Myocyte (in vitro differentiated cells): ENCODE data around the gene NBAS. TPM values are rescaled to one million over a fixed set of nuclear protein-coding genes. Genes with fewer than 3 reads are reported as not detected.
"Not testable (repeated sequence)": the region's sequence is repeated elsewhere in the genome, so short reads cannot be mapped to it uniquely, and the experiment has no call there.

Source experiments
- DNase-seq: peaks from one replicate; pipeline ENCODE4 v3.0.0-alpha.2; 2012; ENCODE audit warnings: low read depth
- total RNA-seq: library from RNA; depleted of rRNA; stranded (reverse); fragments of >200 nt; gene quantifications from 2 replicates; pipeline ENCODE4 v1.2.3, GENCODE V29; 2014

NBAS gene
- total RNA-seq, 1 donor from 2014 or later = 56.6 TPM

DNA sequence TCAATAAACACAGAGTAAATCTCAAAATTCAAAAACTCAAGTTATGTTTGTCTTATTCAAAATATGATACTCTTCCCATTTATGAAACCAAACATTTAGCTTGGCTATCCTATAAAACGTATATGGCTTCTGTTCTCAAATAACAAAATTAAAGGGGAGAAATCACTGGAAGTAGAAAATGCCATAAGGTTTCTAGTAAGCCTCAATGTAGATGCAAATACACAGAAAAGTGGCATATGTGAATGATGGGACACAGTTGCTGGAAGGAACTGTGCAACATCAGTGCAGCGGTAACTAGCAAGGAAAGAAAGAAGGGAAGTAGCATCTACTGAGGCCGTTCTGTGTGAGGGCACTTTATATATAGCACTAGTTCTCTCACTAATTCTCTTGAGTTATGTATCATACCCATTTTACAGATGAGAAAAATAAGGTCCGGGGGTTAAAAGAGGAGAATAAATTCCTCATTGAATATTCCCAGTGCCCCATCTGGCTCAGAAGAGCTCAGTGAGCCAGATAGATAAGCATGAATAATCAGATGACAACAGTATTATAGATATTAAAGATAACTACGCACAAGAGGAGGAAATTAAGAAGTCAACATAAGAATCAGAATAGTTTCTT, 27.2 kb downstream of the NBAS start:
- no peak for DNase-seq

DNA sequence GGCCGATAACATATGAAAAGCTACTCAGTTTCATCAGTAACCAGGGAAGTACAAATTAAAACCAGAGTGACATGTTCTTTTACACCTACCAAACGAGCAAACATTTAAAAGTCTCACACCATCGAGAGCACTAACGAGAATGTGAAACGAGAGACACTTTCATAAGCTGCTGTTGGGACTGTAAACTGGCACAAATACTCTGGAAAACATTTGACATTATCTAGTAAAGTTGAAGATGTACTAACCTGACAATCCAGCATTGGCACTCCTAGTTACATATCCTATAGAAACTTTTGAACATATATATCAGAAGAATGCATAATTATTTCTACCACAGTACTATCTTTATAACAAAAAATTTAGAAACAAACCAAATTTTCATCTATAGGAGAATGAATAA, 28.1 kb downstream of the NBAS start:
- no peak for DNase-seq

DNA sequence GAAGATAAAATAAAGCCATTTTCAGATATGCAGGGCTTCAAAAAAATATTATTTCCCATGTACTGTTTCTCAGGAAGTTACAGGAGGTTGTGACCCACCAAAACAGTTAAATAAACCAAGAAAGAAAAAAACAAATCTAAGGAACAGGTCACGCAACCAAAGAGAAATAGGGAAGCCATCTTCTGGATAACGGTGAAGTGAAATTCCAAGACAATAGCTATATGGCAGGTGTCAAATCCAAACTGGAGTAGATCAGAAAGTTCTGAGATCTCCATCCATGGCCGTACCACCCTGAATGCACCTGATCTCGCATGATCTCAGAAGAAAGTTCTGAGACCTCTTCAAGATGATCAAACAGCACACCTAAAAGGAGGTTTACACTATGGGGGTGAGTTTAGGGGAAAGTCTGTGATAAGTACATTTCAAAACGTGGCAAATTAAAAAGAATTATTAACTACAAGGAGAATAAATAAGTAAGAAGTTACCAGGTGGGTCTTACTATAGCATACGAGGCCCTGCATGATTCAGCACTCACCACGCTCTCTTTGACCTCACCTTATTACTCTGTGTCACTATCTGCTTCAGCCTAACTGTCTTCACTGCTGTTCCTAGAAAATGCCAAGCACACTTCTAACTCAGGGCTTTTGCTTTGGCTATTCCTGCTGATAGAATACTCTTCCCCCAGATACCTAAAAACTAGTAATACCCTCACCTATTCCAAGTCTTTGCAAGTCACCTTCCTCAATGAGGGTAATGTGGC, 29.9 kb downstream of the NBAS start:
- DNase-seq = no peak

DNA sequence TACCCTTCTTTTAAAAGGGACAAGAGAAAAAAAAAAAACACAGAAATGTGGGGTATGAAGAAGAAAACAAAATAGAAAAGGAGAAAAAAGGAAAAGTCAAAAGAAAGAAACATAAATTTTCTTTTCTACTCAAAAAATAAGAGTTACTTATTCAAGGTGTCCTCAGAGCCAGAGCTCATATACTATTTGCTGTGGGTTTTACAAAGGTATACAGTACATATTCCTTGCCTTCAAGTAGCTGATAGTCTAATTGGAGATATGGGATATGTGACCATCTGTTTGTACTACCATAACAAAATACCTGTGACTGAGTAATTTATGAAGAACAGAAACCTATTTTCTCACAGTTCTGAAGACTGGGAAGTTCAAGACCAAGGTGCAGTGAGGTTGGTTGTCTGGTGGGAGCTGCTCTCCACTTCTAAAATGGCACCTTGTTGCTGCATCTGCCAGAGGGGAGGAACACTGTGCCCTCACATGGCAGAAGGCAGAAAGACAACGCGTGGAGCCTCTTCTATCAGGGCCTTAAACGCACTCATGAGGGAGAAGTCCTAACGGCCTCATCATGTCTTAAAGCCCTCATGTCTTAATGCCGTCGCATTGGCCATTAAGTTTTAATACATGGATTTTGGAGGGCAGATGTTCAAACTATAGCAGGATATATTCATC, 33.9 kb downstream of the NBAS start:
- no peak for DNase-seq

DNA sequence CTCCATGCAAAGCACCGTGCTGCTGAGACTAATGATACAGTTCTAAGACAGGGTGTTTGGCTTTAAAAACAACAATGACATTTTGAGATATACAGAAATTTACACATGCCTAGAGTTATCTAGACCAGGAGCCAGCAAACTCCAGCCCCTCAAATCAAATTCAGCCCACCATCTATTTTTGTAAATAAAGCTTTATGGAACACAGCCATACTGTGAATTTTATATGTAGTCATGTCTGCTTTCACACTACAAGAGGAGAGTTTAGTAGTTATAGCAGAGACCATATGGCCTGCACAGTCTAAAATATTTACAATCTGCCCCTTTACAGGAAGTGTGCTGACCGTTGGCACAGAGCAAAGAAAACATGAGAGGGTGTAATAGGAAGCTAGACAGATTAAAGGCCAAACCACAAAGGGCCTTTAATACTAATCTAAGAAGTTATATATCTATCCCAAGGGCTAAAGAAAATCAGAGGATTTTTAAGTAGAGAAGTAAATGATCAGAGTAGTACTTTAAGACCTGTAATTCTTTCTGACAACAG, 39.4 kb downstream of the NBAS start:
- no peak for DNase-seq

DNA sequence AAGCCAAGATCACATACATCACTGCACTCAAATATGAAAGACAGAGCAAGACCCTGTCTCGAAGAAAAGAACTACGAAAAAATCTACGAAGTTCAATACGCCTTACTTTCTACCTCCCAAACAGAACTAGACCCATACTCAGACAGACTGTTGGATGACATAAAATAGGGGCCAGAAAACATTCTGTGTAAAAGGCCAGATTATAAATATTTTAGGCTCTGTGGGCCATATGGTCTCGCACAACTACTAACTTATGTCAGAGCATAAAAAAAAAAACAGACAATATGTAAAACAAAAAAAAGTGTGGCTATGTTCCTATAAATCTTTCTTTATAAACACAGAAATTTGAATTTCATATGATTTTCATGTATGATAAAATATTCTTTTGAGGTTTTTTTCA, 40.8 kb downstream of the NBAS start:
- DNase-seq = no peak

DNA sequence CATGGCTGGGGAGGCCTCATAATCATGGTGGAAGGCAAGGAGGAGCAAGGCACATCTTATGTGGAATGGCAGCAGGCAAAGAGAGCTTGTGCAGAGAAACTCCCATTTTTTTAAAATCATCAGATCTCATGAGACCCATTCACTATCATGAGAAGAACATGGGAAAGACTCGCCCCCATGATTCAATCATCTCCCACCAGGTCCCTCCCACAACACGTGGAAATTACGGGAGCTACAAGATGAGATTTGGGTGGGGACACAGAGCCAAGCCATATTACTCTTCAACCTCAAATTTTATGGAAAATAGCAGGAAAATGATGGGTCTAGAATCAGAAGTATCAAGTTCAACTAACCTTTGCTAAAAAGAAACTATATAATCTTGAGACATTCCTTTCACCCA, 42.4 kb downstream of the NBAS start:
- not testable (repeated sequence) for DNase-seq

DNA sequence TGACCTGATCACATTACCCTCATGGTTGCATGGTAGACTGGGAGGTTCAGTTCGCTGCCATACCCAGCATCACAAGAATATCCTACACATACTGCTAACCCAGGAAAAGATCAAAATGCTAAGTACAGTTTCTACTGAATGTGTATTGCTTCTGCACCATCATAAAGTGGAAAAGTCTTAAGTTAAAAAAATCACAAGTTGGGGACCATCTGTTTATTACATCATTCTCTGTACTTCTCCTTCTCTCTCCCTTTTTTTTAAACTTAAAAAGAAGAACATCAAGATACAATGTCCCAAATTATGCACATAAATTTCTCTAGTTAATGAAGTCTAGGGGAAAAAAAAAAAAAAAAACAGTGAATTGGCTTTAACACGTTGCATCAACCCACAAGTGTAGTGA, 43.3 kb downstream of the NBAS start:
- DNase-seq = no peak

DNA sequence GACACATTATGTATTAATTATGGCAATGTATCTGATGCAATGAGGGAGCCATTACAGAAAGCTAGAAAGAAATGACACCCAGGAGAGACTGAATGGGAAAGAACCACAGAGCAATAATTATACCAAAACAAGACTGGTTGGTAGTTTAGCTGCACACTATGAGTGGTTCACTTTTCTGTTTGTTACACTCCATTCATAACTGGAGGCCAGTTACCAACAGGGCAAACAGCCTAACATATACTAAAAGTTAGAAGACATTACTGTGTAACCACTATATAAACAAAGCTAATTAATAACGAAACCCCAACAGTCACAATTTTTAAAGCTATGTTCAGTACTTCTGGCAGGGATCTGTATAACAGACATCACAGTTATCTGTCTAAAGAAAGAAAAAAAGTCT, 49.4 kb downstream of the NBAS start:
- DNase-seq = no peak

DNA sequence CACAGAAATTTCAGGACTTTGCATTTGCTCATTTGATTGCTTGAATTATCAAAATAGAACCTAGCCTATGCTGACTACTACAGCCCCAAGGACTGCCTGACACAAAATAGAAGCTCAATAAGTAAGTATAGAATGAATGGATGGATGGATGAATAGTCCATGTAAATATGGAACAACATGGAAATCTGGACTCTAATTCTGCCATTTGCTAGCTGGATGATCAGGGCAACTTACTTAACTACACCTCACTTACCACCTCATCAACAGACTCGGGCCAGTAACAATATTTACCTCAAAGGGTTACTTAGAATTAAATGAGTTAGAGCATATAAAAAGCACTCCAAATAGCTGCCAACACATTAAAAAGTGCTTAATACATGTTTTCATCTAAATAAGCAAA, 50.6 kb downstream of the NBAS start:
- no peak for DNase-seq

DNA sequence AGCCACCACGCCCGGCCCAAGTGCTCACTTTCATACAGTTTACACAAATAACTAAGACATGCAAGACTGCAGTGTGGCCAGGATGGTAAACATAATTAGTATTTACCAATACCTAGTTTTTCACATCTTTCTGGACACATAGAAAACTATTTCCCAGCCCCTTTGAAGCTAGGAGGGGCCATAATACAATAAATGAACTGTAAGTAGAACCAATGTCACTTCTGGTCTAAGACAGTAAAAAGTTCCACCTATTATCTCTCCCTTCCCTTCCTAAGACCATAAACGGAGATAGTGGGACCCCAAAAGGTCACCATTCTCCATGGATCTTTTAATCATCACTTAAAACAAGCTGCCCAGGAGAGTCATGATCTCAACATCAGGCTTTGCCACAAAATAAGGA, 51.0 kb downstream of the NBAS start:
- DNase-seq = no peak

DNA sequence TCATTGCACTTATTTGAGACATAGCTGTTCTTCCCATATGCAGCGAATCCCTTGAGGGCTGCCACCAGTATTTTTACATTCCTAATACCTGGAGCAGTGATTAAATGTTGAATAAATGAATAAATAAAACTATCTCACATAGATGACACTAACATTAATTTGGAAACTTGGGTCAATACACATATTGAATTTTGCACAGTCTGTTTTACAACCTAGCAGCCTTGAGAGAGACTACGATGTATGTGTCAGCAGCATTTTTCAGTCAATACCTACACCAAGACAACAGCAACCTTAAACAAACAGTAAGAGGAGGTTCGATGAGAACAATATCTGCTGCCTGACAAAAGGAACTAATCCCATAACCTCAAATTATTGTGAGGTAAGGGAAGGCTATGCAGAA, 53.4 kb downstream of the NBAS start:
- DNase-seq = no peak

DNA sequence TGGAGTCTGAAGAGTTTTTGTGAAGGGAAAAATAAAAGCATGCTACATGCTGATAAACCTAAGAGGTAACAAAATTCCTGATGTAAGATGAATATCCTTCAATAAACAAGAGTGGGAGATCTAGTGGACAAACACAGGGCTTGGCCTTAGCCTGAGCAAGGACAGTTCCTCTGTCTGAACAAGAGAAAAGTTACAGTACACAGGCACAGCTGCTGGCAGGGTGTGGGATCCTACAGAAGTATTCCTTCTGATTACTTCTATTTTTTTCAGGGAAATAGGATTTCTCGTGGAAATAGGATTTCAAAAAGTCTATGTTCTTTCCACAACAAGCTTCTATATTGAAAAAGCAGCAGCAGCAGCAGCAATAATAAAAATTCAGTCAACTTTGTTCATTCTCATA, 54.1 kb downstream of the NBAS start:
- DNase-seq = no peak

DNA sequence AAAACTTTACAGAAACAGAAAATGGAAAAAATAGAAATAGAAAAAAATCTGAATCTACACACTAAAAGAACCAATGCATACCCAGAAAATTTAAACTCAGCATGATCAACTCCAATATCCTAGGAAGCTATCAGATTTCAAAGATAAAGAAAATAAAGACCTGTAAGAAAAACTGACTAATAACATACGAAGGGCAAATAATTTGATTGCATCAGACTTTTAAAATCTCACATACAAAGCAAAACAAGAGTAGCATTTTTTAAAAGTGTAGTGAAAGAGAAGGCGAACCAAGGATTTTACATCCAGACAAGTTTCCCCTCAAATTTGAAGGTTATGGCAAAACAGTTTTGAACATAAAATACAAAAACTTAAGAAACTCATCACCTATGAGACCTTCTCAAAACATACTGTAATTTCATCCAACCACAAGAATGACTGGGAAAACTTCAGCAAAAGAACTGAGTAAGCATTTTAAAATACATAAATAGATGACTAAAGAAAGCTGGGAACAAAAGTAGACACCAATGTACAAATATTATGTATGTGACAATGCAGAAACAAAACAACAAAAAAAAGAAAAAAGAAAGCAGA, 54.8 kb downstream of the NBAS start:
- DNase-seq = peak; percentile 17

DNA sequence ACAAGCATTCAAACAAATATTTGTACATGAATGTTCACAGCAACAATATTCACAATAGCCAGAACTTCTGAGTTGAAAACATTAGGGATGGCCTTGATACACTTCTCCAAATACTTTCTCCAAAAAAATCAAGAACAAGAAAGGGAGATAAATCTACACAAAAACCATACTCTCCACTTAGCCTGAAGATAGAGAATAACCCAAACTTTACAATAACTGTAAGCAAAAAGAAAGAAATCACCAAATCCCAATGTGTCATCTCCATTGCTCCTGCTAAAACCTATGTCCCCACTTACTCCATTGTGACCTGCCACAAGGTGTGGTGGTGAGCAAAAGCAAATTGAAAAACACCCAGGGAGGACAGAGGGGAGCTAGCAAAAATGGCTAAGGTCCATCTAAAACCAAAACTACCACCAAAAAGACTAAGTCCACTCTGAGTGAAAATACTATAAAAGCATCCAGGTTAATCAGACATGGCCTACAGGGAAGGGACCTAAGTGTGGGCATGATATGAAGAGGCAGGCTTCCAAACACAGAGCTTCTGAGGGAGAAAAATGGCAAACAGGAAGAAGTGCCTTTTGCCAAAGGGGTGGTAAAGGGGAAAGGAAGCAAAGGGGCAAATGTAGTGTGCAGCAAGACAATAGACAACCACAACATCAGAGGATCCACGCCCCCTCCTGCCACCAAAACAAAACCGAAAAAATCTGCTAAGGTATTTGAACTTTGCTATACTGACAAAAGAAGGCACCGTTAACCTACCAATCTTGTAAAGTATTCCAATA, 56.1 kb downstream of the NBAS start:
- DNase-seq = no peak

DNA sequence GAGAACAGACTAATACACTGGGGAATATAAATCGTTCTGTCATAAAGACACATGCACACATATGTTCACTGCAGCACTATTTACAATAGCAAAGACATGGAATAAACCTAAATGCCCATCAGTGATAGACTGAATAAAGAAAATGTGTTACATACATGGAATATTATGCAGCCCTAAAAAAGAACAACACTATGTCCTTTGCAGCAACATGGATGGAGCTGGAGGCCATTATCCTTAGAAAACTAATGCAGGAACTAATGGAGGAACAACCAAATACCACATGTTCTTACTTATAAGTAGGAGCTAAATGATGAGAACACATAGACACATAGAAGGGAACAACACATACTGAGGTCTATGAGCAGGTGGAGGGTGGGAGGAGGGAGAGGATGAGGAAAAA, 61.9 kb downstream of the NBAS start:
- DNase-seq = not testable (repeated sequence)

DNA sequence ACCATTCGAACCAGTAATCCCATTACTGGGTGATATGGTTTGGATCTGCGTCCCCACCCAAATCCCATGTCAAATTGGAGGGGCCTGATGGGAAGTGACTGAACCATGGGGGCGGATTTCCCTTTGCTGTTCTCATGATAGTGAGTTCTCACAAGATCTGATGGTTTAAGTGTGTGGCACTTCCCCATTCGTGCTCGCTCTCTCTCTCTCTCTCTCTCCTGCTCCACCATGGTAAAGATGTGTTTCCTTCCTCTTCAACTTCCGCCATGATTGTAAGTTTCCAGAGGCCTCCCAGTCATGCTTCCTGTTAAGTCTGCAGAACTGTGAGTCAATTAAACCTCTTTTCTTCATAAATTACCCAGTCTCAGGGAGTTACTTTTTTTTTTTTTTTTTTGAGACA, 62.6 kb downstream of the NBAS start:
- DNase-seq = no peak

DNA sequence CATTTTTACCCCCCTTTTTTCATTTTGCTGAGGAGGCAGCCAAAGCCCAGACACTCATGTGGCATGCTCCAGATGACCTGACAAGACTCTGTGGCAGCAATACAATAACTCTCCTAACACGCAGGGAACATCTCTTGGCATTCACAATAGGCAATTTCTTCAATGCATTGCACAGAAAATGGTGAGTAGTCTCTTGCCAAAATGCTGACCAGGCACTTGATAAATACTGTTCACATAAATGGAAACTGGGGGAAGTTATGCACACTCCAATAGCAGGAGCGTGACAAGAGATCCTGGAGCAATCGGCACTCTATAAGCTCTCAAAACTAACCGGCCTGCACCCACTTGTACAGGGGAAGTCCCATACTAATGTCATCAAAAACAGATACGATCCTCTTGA, 66.3 kb downstream of the NBAS start:
- no peak for DNase-seq

DNA sequence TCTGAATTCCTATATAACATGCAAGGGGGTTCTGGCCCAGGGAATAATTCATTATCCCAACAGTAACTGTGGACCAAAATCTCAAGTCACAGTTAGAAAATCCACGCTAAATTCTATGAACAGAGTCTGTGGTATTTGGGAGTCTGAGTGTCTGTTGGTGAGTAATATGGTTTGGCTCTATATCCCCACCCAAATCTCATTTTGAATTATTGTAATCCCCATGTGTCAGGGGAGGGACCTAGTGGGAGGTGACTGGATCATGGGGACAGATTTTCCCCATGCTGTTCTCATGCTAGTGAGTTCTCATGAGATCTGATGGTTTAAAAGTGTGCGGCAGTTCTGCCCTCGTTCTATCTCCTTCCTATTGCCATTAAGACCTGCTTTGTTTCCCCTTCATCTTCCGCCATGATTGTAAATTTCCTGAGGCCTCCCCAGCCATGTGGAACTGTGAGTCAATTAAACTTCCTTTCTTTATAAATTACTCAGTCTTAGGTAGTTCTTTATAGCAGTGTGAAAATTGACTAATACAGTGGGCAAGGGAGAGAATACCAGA, 68.3 kb downstream of the NBAS start:
- no peak for DNase-seq

DNA sequence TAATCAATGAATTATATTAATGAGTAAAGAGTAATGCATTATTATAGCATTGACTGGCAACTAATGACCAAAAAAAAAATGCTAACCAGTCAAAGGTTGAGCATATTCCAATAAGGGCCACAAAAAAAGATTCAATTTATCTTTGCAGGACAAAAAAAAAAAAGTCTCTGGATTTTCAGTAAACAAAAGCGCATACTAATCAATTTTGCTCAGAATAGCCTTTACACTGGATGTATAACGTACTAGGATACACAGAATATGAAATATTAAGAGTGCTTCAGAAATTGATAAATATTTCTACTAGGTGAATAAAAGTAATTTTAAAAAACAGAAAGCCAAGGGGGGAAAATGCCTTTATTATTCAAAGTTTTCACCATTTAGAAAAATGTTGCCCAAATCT, 74.4 kb downstream of the NBAS start:
- DNase-seq = no peak

DNA sequence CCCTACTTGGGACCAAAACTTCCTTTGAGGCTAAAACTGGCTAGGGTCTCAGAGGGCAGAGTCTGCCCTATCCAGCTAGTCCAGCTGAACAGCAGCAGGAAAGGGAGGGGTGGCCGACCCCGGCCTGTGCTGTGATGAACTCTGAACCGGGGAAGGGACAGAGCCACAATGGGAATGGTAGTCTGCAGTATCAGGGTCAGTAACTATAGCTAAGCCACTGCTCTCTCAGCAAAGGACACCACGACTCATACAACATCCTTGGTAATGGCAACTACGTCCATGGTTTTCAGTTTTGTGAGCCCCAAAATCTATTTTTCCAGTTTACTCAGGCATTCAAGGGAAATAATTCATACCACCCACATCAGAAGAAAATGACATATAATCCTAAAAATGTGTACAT, 75.2 kb downstream of the NBAS start:
- no peak for DNase-seq
